Hematopoietic multipotent progenitor cell treated with erythropoietin and hydrocortisone succinate and interleukin-3 and kit ligand, for 15 days (in vitro differentiated cells): ENCODE data around the gene RALGPS1.

Experiments used
- DNase-seq: peaks from one replicate; pipeline ENCODE4 v3.0.0-alpha.2; 2015; ENCODE audit warnings: low spot score

The RALGPS1 gene

DNA sequence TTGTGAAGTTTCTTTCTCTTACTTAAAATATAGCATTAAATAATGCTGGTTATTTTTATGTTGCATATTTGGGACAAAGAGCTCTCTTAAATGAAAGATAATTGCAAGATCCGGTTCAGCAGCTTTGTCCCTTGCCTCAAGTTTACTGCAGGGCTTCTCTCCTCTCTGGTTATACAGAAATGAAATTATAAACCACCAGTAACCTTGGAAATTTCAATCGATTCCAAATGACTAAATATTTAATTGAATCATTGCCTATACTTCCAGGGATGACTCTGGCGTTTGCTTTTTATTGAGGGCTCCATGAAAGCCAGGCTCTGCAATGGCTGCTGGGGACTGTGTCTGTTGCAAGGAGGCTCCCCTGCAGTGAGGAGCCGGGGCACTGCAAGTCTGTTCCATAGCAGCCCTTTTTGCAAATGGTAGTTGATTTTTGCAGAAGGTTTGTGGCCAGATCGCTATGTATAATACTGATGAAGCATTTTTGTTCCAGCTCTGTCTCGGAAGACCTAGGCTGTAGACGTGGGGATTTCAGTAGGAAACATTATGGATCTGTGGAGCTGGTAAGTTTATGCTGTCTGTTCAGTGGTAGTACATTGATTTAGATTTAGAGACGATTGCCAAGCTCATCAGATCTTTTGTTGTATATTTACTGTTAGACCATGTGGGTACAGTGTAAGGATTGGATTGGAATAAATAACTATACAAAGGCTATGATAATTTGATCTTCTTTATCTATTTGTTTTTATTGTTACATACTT, 350.1 kb downstream of the RALGPS1 start, which contains the start of gene GARNL3:
Gene GARNL3, plus strand, starts transcription at position 313 of the 758 bp plus-strand sequence. Its CDS starts 104 bp downstream, at position 417.
- DNase-seq: no peak

DNA sequence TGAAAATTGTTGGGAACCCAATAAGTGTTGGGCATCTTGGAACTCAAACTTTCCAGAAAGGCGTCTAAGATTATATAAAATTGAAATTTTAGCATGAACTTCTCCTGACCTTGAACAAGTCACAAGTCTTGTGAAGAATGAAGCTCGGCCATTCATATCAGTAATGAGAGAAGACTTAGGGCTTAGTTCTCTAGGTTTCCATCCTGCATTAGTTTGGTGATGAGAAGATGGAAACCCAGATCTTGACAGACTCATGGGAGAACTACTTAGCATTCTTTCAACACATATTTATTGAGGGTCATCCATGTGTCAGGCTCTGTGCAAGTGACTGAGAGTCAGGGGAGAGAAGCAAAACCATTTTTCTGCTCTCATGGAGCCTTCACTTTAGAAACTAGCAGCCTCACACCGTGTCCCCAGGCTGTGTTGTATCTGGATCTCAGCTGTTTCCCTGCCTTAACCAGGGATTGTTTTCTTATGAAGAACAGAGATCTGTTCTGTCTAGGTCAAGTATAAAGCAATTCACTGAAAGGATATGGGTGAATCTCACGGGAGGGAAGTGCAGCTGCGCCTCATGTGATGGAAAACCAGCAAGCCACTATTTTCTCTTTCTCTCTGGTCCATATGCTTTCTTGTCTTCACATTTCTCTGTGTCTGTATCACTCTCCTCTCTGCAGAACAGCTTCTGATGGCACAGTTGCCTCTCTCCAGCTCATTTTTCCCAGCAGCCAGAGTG, 353.4 kb downstream of the RALGPS1 start:
- no peak for DNase-seq

DNA sequence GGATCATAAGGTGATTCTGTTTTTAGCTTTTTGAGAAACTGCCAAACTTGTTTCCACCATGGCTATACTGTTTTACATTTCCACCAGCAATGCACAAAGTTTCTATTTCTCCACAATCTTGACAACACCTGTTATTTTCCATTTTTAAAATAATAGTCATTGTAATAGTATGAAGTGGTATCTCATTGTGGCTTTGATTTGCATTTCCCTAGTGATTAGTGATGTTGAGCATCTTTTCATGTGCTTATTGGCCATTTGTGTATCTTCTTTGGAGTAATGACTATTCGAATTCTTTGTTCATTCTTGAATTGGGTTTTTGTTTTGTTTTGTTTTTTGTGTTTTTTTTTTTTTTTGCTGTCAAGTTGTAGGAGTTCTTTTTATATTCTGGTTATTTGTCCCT, 354.9 kb downstream of the RALGPS1 start:
- no peak for DNase-seq
